Measurements from ENCODE around the gene TFR2.

Gene TFR2

GRCh38 chr7:100572281-100572948 lies 68.9 kb downstream of the TFR2 start:
- DNase-seq (ENCODE audit: low read depth): no peak

- no peak for DNase-seq (ENCODE audit: low read depth)
Measured at GRCh38 chr7:100571829-100572116, 69.6 kb downstream of the TFR2 start.

DNA sequence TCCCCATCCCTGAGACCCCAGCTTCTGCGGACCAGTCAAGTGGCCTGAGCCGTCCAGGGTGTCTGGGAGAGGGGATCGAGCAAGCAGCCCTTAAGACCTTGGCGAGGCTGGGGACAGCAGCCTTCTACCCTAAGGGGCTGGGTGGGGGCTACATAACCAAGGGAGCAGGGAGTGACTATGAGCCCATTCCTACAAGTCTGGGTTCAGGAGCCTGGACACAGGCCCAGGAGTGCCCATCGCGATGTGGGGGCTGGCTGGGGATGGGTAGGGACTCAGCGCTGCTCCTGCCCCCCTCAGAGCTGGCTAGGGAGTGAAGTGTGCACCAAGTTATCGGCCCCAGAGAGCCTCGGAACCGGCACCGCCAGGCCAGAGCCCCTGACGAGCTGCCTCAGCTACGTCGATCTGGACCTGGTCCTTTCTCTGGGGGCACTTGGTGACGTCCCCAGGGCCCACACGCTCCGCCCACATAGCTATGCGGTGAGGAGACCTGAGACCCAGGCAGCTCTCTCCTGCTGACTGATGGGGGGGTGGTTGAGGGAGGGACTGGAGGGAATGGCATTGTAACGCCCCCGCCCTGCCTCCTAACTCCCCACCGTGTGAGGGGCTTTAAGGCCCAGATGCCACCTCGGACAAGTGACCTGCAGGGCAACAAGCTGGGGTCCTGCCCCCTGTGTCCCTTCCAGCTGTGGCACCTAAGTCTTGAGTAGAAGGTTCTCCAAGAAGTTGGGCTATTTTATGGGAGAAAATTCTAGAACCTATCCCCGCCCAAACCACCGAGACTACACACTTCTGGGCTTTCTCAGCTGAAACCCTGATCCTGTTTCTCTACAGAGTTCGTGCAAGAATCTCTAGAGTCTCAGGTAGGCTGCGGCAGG lies 70.2 kb downstream of the TFR2 start:
- no peak for DNase-seq (ENCODE audit: low read depth)

Data from T-helper 22 cell (primary cell).